HG03175 (cell line): ENCODE data around the gene INAFM2.

Experiments used
- ATAC-seq: cut with Tn5 transposase; IDR thresholded peaks from one replicate; pipeline ENCODE4 v1.9.1; 2021; ENCODE audit warnings: mild to moderate bottlenecking, moderate library complexity; ENCODE audit not compliant: unreplicated experiment

The INAFM2 gene

GRCh38 chr15:40305281-40305680 lies 18.2 kb upstream of the INAFM2 start:
- ATAC-seq, result no peak

- ATAC-seq, result no peak
These were observed 17.1 kb upstream of the INAFM2 start for GRCh38 chr15:40306371-40306770.

- ATAC-seq, result no peak
These were observed 16.6 kb upstream of the INAFM2 start for GRCh38 chr15:40306908-40307307.

DNA sequence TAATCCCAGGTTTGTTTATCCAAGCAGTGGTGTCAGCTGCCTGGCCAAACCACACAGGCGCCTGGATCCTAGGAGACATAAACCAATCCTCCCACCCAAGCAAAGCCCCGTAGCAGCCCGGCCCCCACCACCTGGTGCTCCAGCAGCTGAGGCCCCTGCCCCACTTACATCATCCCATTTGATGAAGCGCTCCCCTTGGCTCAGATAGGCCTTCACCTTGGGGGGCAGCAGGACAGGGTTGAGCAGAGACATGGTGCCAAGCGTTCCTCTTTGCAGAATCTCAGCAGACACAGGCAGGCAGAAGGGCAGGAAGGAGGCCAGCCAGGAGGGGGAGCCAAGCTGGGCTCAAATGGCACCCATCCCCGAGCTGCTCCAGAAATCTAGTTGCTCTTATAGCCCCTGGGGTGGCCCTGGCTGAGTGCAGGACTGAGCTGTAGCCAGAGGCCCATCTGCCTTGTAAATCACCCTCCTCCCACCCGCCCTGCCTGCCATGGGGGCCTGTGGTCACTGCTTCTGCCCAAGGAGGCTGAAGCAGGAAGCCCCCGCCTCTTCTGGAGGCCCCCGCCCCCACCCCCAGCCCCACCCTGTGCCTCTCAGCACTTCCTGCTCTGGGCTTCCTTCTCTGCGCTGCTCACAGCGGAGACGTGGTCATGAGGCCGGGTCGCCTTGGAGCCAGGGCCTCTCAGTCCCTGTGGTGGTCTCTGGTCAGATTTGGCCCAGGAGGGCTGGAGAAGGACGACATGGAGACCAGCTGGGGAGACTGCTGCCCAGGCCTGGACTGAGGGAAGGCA lies 15.9 kb upstream of the INAFM2 start, which contains the start of gene PLCB2:
Gene PLCB2, minus strand, starts transcription at position 515 of the 791 bp plus-strand sequence. Its CDS starts 263 bp downstream, at position 252.
- ATAC-seq, result peak; percentile 64

DNA sequence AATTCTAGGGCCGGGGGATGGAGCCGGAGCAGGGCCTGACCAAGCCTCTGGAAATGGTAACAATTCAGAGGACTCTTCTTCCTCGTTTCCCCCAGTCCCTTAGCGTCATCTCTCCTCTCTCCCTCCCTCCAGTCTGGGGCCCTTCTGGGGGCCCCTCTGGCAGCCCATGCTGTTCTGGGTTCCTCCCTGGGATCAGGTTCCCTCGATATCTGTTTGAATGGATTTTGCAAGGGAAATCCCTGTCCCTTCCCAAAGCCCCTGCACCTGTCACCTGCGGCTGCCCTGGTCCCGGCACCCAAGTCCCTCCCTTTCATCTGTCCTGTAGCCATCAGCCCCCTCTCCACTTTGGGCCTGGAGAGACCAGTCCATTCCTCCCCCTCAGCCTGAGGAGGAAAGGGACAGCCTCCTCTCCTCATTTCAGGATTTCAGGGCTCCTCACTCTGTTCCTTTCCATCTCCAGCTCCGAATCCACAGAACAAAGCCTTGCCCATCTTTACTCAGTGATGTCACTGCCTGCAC lies 14.1 kb upstream of the INAFM2 start:
- ATAC-seq, result no peak

GRCh38 chr15:40310001-40310959 lies 13.2 kb upstream of the INAFM2 start:
- ATAC-seq, result no peak

DNA sequence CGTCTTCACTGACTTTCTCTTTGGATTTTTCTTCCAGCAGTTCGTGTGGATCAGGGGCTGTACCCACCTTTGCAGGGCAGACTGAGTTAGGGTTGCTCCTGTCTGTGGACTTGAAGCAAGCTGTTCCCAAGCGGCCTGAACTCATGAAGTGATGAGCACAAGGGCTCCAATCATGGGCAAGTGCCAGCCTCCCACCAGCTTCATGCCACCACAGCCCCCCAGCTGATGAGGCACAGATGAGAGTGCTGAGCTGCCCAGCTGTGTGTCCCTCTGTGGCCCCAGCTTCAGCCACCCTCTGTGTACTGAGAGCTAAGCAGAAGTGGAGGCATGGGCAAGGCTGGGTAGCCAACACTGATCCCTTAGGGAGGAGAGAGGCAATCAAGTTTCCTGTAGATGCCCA lies 12.5 kb upstream of the INAFM2 start:
- no peak for ATAC-seq

GRCh38 chr15:40312370-40313158 lies 10.9 kb upstream of the INAFM2 start:
- ATAC-seq, result no peak

DNA sequence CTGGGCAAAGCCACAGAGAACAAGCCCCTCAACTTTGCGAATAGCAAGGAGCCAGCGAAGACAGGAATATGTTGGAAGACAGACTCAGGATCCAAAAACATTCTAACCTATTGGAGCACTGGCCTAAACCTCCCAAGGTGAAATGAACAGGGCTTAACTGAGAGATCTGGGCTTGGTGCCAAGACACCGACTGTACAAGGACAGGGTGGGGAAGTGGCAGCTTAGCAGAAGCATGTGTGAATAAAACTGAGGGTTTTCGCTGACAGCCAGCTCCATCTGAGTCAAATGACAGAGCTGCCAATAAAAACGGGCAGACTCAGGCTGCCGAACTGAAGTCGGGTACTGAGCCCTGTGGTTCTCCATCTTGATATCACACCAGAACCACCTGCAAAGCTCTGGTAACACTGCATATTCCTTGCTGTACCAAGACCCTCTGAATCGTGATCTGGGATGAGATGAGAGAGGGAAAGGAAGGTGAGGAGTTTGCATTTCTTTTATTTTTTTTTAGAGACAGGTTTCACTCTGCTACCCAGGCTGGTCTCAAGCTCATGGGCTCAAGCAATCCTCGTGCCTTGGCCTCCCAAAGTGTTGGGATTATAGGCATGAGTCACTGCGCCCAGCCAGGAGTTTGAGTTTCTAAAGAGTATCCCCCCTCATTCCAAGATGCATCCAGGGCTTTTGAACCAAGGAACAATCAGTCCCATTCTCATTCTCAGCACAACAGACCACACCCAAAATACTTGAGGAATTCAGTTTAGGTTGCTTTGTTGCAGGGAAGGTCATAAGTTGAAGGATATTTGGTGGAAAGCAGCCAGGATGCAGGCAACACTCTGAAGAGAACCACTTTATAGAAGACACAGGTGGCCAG lies 9.7 kb upstream of the INAFM2 start:
- no peak for ATAC-seq

GRCh38 chr15:40314723-40315276 lies 8.7 kb upstream of the INAFM2 start:
- ATAC-seq, result no peak

DNA sequence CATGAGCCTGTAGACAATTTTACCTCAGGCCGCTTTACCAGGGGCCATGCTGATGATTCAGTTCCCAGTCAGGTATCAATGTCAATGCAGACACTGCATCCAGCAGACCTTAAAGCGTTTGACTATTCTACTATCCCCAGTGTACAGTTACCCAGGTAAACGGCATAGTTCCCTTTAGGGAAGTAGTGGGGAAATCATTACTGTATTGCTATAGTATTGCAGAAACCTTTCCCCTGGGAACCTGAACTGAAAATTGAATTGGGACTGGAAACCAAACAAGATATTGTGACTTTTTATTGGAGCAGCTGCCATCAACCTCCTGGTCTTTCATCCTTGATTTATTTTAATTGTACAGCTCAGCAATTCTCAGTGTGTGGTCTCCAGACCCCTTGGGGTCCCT lies 6.6 kb upstream of the INAFM2 start:
- ATAC-seq, result no peak

- no peak for ATAC-seq
These were observed 5.9 kb upstream of the INAFM2 start for GRCh38 chr15:40317580-40317979.

GRCh38 chr15:40320409-40320808 lies 3.1 kb upstream of the INAFM2 start:
- ATAC-seq, result no peak

DNA sequence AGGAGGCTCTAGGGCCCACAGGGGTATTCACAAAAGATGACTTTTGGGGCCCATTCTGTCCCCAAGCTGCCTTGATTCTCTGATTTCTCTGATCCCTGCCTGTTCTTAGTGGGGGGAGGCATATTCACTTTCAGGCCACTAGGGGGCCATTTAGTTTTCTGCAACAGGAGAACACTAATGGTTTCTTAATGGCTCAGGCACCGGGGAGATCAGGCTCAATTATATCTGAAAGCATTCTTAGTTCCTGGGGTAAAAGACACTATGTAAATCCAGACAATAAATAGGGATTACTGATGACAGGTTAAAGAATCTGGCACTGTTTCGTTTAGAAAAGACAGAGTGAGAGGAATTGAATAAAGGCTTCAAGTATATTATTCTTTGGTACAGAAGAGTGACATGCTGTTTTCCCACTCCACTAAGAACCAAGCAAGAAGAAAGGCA lies 2.5 kb upstream of the INAFM2 start:
- no peak for ATAC-seq

DNA sequence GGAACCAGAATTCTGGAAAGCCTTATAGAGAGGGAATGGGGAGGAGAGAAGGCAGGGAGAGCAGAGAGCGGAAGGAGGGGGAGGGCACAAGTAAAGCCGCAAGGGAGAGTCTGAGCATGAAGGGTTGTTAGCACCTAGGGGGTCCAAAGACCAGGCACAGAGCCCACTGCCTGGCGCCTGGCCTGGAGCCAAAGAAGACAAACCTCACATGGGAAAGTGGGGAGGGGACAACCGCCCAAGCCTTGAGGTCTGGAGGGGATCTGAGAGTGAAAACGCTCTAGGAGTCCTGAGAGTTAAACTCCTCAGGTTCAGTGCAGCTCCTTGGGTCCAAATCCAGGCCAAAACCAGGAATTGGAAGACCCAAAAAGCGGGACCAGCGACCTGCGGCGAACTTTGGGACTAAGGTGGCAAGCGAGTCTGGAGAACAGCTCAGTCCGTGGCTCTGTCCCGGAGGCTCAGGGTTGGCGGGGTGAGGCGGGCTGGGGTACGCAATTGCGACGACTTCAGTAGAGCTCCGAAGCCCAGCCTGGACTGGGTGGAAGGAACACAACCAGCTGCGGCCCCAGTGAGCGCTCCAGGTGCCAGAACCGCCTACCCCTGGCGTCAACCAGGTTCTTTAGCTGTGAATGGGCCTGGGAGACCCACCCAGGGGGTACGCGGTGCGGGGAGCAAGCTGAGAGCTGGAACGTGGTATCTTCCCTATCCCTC lies 807 bp upstream of the INAFM2 start:
- no peak for ATAC-seq

- ATAC-seq, result peak; percentile 4
These were observed 753 bp downstream of the INAFM2 start for GRCh38 chr15:40323953-40324937.

GRCh38 chr15:40325188-40325587 lies 1.7 kb downstream of the INAFM2 start:
- ATAC-seq, result no peak

- no peak for ATAC-seq
These were observed 2.2 kb downstream of the INAFM2 start for GRCh38 chr15:40325700-40326099.
